Kidney (tissue), 14 donors: Measurements from ENCODE around the gene GPR17. TPM values are rescaled to one million over a fixed set of nuclear protein-coding genes. Genes with fewer than 3 reads are reported as not detected.

Source experiments
- DNase-seq, 5 donors: peaks; one replicate each; pipeline ENCODE4 v3.0.0-alpha.2; 2013 to 2020
- FAIRE-seq: peaks from 2 replicates; lab custom pipeline; 2012; peaks lifted over from hg19 to GRCh38; lab: Jason Lieb, UNC
- H3K27ac ChIP-seq, 2 donors: one replicate each; pipeline ENCODE4 v1.7.0; 2013; ENCODE audit warnings: low read depth in 2 of 2, low read length in 2 of 2, inconsistent platforms in 1 of 2
- H3K27me3 ChIP-seq: one replicate; pipeline ENCODE4 v1.7.1; 2013; ENCODE audit warnings: low read length, inconsistent platforms; ENCODE audit not compliant: control insufficient read depth, insufficient read depth
- H3K36me3 ChIP-seq, 3 donors: one replicate each; pipeline versions ENCODE4 v1.7.0 to v1.7.1; 2013; ENCODE audit warnings: low read length in 3 of 3, control low read depth in 1 of 3, inconsistent platforms in 1 of 3; ENCODE audit not compliant: insufficient read depth in 3 of 3, control insufficient read depth in 2 of 3
- H3K4me1 ChIP-seq, 3 donors: one replicate each; pipeline versions ENCODE4 v1.7.0 to v1.7.1; 2013; ENCODE audit warnings: low read length in 3 of 3, inconsistent platforms in 1 of 3, low read depth in 1 of 3; ENCODE audit not compliant: control insufficient read depth in 2 of 3, insufficient read depth in 2 of 3
- H3K4me3 ChIP-seq, 3 donors: one replicate each; pipeline versions ENCODE4 v1.7.0 to v1.8.1; 2013; ENCODE audit warnings: low read length in 3 of 3, control low read depth in 1 of 3, inconsistent platforms in 1 of 3
- H3K9ac ChIP-seq, 3 donors: one replicate each; pipeline versions ENCODE4 v1.7.0 to v1.7.1; 2013; ENCODE audit warnings: low read length in 3 of 3, control low read depth in 1 of 3, inconsistent platforms in 1 of 3
- H3K9me3 ChIP-seq, 3 donors: one replicate each; pipeline versions ENCODE4 v1.7.0 to v1.7.1; 2013; ENCODE audit warnings: low read length in 3 of 3, control low read depth in 1 of 3, inconsistent platforms in 1 of 3; ENCODE audit not compliant: control insufficient read depth in 2 of 3, insufficient read depth in 1 of 3
- CTCF ChIP-seq: IDR thresholded peaks from 3 replicates; pipeline ENCODE4 v1.5.1; 2012; ENCODE audit warnings: mild to moderate bottlenecking, moderate library complexity, borderline replicate concordance; ENCODE audit not compliant: insufficient read depth; ENCODE audit errors: extremely low read depth
- intact Hi-C: fragments of 100-400 bp; cut with DNase I; formaldehyde crosslinking; loops from one replicate; pipeline ENCODE4 v1.11.1; 2022
- polyA plus RNA-seq: library from polyadenylated mRNA; stranded (reverse); fragments of 350-450 nt; fragmentation: Illumina TruSeq; extraction: RNeasy Lipid Tissue Mini Kit (QIAGEN cat#74804); gene quantifications from one replicate; pipeline ENCODE4 v1.2.3, GENCODE V29; 2014; ENCODE audit warnings: low read depth, low replicate concordance; ENCODE audit not compliant: insufficient read depth
- total RNA-seq: library from RNA; stranded (reverse); fragmentation: NEBNext Ultra II Directional; extraction: Animal tissue kit (Norgen Biotek cat#: 25700); gene quantifications from one replicate; pipeline ENCODE4 v1.2.1, GENCODE V29; 2021
- donor health status: control.
- donor health status: control.
- donor health status: control.
- donor health status: control.
- donor health status: control.
- donor health status: DM: yes; HTN: yes; CAD: no.
- donor health status: Normal renal cell carcinoma (clear cell type).

The GPR17 gene
- total and polyA plus RNA-seq, 2 donors from 2014 or later, result 0.39 to 0.50 TPM

GRCh38 chr2:127634066-127634617 lies 11.8 kb upstream of the GPR17 start:
- peaks cover 0 to 12% (median 0%) of the 10 kb centered on the region in 3 donors for H3K4me1 ChIP-seq
- no peaks in the 10 kb centered on the region for H3K9me3 ChIP-seq
- FAIRE-seq (no peak), DNase-seq (peak in 1 of 5 donors; percentile 44)
- H3K4me3 ChIP-seq, result no peak overlapping the region
- no peak for TF ChIP-seq CTCF
- H3K36me3 ChIP-seq, result no peaks in the 10 kb centered on the region
- intact Hi-C loops, result no loop called here
- H3K27me3 ChIP-seq, result no peaks in the 10 kb centered on the region
- no peak overlapping the region for H3K27ac ChIP-seq
- no peak overlapping the region for H3K9ac ChIP-seq

GRCh38 chr2:127634626-127635379 lies 11.2 kb upstream of the GPR17 start:
- Histone ChIP-seq H3K9ac (no peak overlapping the region), H3K36me3 (no peaks in the 10 kb centered on the region), H3K4me1 (peaks cover 0 to 14% (median 0%) of the 10 kb centered on the region in 3 donors), H3K9me3 (no peaks in the 10 kb centered on the region), H3K27me3 (no peaks in the 10 kb centered on the region), H3K27ac (no peak overlapping the region), H3K4me3 (no peak overlapping the region)
- intact Hi-C loops, result no loop called here
- DNase-seq (peak in 1 of 5 donors; percentile 38), FAIRE-seq (no peak)
- TF ChIP-seq CTCF, result no peak

- Histone ChIP-seq H3K4me1 (peaks cover 0 to 18% (median 0%) of the 10 kb centered on the region in 3 donors), H3K36me3 (no peaks in the 10 kb centered on the region), H3K27ac (no peak overlapping the region), H3K27me3 (no peaks in the 10 kb centered on the region), H3K9me3 (no peaks in the 10 kb centered on the region), H3K4me3 (no peak overlapping the region), H3K9ac (no peak overlapping the region)
- DNase-seq (no peak), FAIRE-seq (no peak)
- intact Hi-C loops, result no loop called here
- no peak for TF ChIP-seq CTCF
Observed at GRCh38 chr2:127635380-127636237, 10.3 kb upstream of the GPR17 start.
